ENCODE data around the gene RPP25.

RPP25 gene

DNA sequence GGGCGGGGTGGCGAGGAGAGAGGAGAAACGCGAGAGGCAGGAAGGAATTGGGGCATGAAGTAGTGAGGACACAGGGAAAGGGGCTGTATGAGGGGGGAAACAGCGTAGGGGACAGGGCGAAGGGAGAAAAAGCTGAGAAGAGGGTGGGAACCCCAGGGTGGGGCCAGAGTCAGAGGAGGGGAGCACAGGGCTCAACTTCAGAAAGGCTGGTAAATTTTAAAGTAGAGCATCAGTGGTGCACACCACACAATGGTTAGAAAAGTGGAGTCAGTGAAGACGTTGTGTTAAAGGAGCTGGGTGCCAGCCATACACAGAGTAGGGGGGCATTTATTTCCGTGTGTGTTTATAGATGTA is 3.0 kb upstream of the RPP25 start:
- no peak overlapping the region for H3K4me3 ChIP-seq (ENCODE audit: low read depth, low read length)
- TF ChIP-seq, protein P1, sequence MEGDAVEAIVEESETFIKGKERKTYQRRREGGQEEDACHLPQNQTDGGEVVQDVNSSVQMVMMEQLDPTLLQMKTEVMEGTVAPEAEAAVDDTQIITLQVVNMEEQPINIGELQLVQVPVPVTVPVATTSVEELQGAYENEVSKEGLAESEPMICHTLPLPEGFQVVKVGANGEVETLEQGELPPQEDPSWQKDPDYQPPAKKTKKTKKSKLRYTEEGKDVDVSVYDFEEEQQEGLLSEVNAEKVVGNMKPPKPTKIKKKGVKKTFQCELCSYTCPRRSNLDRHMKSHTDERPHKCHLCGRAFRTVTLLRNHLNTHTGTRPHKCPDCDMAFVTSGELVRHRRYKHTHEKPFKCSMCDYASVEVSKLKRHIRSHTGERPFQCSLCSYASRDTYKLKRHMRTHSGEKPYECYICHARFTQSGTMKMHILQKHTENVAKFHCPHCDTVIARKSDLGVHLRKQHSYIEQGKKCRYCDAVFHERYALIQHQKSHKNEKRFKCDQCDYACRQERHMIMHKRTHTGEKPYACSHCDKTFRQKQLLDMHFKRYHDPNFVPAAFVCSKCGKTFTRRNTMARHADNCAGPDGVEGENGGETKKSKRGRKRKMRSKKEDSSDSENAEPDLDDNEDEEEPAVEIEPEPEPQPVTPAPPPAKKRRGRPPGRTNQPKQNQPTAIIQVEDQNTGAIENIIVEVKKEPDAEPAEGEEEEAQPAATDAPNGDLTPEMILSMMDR (conservative IDR thresholded peaks at IDR 0.05; ENCODE audit: low read depth, low read length), result no peak
- DNase-seq (ENCODE audit: low read depth), result no peak

DNA sequence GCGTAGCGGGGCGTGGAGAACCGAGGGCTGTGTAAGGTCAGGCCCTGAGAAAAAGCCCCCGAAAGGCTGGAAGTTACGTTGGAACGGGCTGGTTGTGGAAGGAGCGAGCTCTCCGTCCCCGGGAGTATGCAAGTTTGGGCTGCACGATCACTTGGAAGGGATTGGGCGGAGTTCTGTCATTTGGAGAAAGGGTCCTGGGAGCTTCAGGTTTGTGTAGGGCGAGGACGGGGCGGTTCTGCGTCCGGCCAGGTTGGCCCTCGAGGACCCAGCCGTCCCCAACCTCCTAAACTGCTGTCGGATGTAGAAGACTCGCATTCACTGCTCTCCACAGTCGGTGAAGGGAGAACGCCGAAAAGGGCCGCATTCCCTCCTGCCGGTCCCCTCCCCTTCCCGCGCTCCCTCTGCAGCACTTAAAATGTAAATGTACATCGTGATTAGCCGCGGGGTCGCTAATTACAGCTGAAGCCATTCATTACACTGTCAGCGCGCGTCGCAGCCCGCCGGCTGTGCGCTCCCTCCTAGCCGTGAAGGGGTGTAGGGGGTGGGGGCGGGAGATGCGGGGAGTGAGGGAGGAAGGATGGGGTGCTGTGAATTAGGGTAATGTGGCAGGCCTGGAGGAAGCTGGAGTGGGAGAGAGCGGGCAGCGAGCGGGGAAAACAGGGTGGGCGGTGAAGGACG is 2.5 kb upstream of the RPP25 start:
- peak overlapping the region; percentile 50 for H3K4me3 ChIP-seq (ENCODE audit: low read depth, low read length)
- DNase-seq (ENCODE audit: low read depth), result no peak
- TF ChIP-seq, protein P1 (conservative IDR thresholded peaks at IDR 0.05; ENCODE audit: low read depth, low read length), result no peak

DNA sequence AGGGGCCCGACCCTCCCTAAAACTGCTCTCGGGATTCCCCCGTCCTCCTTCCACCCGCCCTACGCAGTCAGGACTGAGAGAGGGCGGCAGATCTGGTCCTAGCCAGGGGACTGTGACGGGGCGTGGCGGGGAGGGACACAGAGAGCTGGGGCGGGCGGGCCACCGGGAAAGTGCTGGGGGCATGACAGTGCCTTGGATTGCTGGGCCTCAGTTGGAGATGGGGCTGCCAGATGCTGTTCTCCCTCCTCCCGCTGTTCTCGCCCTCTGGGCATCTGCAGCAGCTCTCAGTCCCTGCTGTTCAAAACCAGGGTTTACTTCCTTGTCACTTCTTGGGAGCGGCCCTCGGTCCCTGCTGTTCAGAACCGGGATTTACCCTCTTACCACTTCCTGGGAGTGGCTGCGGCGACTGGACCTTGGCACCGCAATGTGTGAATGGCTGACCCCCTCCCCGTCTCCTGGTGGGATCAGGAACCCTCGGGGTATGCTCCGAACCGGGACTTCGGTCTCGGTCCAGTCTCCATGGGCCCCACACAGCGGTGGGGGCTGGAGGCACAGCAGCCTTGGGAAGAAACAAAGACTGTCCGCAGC is 1.8 kb upstream of the RPP25 start:
- TF ChIP-seq, protein P1 (conservative IDR thresholded peaks at IDR 0.05; ENCODE audit: low read depth, low read length), result no peak
- peak overlapping the region; percentile 50 for H3K4me3 ChIP-seq (ENCODE audit: low read depth, low read length)
- no peak for DNase-seq (ENCODE audit: low read depth)

DNA sequence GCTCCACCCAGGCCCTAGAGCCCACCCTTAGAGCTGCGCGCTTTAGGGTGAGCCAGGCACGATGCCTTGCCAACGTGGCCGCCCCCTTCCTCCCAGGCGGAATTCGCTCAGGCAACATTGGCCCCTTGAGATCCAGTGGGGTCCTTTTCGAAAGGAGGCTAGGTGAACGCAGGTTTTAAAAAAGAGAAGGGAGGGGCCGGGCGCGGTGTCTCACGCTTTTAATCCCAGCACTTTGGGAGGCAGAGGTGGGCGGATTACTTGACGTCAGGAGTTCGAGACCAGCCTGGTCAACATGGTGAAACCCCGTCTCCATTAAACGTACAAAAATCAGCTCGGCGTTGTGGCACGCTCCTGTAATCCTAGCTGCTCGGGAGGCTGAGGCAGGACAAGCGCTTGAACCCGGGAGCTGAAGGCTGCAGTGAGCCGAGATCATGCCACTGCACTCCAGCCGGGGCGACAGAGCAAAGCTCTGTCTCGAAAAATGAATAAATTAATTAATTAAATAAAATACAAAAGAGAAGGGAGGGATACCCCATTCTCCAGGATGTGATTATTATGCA is 984 bp upstream of the RPP25 start:
- DNase-seq (ENCODE audit: low read depth), result no peak
- H3K4me3 ChIP-seq (ENCODE audit: low read depth, low read length), result peak overlapping the region; percentile 61
- TF ChIP-seq, protein P1 (conservative IDR thresholded peaks at IDR 0.05; ENCODE audit: low read depth, low read length), result no peak

DNA sequence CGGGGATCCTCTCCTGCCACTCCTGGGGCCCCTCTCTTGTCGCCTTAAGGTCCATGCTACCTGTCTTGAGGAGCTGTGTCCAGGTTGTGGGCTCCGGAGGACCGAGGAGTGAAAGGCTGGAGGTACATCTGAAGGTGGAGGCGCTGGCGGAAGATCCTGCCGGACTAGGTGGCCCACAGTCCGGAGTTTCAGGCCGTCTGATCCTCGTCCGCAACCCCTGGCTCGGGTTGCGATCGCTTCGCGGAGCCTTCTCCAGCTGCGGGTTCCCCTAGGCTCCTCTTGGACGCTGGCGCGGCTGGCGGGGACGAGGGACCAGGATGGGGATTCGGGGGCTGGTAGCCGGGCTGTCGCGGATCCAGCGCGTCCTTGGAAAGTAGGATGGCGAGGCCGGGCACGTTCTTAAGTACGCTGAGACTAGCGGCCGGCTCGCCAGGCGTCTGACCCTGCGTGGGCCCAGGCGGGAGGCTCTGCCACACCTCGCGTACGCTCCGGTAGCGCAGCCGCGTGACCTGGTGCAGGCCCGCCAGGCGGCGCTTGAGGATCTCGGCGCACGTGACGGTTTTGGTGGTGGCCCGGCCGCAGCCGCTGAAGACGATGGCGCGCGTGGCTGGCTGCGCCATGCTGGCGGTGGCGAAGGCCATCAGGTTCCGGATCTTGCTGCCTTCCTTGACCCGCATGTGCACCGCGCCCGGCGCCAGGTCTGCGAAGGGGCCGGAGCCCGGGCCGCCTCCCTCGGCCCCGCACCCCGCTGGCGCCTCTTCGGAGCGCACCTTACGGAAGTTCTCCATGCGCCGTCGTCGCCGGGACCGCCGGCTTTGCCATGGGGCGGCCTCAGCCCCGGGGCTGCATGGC is 550 bp downstream of the RPP25 start:
- H3K4me3 ChIP-seq (ENCODE audit: low read depth, low read length), result peak overlapping the region; percentile 61
- TF ChIP-seq, protein P1 (conservative IDR thresholded peaks at IDR 0.05; ENCODE audit: low read depth, low read length), result peak; percentile 37
- DNase-seq (ENCODE audit: low read depth), result peak; percentile 69

DNA sequence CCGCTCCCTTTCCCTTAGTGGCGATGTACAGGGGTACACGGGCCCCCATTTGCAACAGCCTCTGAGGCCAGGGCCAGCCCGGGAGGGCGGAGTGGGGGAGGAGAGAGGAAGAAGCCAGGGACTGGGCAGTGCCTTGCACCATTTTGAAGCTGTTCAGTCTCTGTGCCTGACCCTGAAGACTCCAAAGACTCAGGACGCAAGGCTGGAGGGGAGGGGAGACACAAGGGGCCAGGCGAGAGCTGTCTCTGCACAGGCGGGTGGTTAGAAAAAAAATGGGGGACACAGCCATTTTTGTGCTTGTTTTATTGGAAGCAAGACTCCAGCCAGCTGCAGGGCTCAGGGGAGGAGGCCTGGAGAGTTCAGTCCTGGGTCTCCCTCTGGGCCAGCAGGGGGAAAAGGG is 1.6 kb downstream of the RPP25 start:
- peak overlapping the region; percentile 61 for H3K4me3 ChIP-seq (ENCODE audit: low read depth, low read length)
- DNase-seq (ENCODE audit: low read depth), result no peak

More for the DNA sequence above, 1.6 kb downstream of the RPP25 start:
- TF ChIP-seq, protein P1 (conservative IDR thresholded peaks at IDR 0.05; ENCODE audit: low read depth, low read length), result no peak
